CD14-positive monocyte (primary cell): ENCODE measurements around the gene EEF1AKMT4. TPM values are rescaled to one million over a fixed set of nuclear protein-coding genes. Genes with fewer than 3 reads are reported as not detected.

ENCODE experiments used
- DNase-seq, 3 donors: peaks; one replicate each; pipeline ENCODE4 v3.0.0-alpha.2; 2011 to 2022
- H2AFZ ChIP-seq: 2 replicates; pipeline ENCODE4 v1.6.0; 2012; ENCODE audit warnings: mild to moderate bottlenecking, low read depth, low read length, inconsistent platforms; ENCODE audit not compliant: insufficient read depth, poor library complexity, severe bottlenecking
- H3K27ac ChIP-seq, 2 donors: 1 replicate in 1 of 2; 2 replicates in 1 of 2; pipeline ENCODE4 v1.5.1; 2012 to 2013; ENCODE audit warnings: low read length in 2 of 2, control low read depth in 1 of 2, inconsistent platforms in 1 of 2, low read depth in 1 of 2, mild to moderate bottlenecking in 1 of 2
- H3K27me3 ChIP-seq, 2 donors: one replicate each; pipeline versions ENCODE4 v1.6.0 to v1.6.1; 2011 to 2013; ENCODE audit warnings: low read length in 2 of 2; ENCODE audit not compliant: control insufficient read depth in 2 of 2, insufficient read depth in 2 of 2
- H3K36me3 ChIP-seq, 2 donors: replicated peaks in 1 of 2; 1 replicate in 1 of 2; 2 replicates in 1 of 2; pipeline versions ENCODE4 v1.5.1 to v1.6.1; 2012 to 2013; ENCODE audit warnings: low read length in 2 of 2, control low read depth in 1 of 2, inconsistent platforms in 1 of 2, mild to moderate bottlenecking in 1 of 2; ENCODE audit not compliant: insufficient read depth in 2 of 2, control insufficient read depth in 1 of 2
- H3K4me1 ChIP-seq, 2 donors: 1 replicate in 1 of 2; 2 replicates in 1 of 2; pipeline versions ENCODE4 v1.5.1 to v1.6.1; 2012 to 2013; ENCODE audit warnings: low read length in 2 of 2, control low read depth in 1 of 2, inconsistent platforms in 1 of 2, mild to moderate bottlenecking in 1 of 2, moderate library complexity in 1 of 2; ENCODE audit not compliant: insufficient read depth in 2 of 2, control insufficient read depth in 1 of 2
- H3K4me2 ChIP-seq: replicated peaks from 2 replicates; pipeline ENCODE3; 2012; ENCODE audit warnings: low read length, moderate library complexity, mild to moderate bottlenecking; ENCODE audit not compliant: poor library complexity, severe bottlenecking; ENCODE audit errors: extremely low read depth
- H3K4me3 ChIP-seq, 3 experiments: fragments of 200-600 bp in 1 of 3; sonication (generic) in 1 of 3; replicated peaks in 1 of 3; 1 replicate in 2 of 3; 2 replicates in 1 of 3; pipeline ENCODE4 v1.5.1; 2011 to 2013; ENCODE audit warnings: low read length in 3 of 3, mild to moderate bottlenecking in 3 of 3, control low read depth in 2 of 3, low read depth in 2 of 3, inconsistent platforms in 1 of 3, moderate library complexity in 1 of 3
- H3K79me2 ChIP-seq: 2 replicates; pipeline ENCODE4 v1.6.0; 2012; ENCODE audit warnings: mild to moderate bottlenecking, control low read depth, inconsistent platforms, low read length, moderate library complexity; ENCODE audit not compliant: insufficient read depth
- H3K9ac ChIP-seq: 2 replicates; pipeline ENCODE4 v1.6.0; 2017; ENCODE audit warnings: low read length, mild to moderate bottlenecking; ENCODE audit not compliant: insufficient read depth, poor library complexity, severe bottlenecking
- H3K9me3 ChIP-seq, 2 donors: replicated peaks in 1 of 2; 1 replicate in 1 of 2; 2 replicates in 1 of 2; pipeline versions ENCODE4 v1.5.1 to v1.6.1; 2012 to 2013; ENCODE audit warnings: low read length in 2 of 2, control low read depth in 1 of 2; ENCODE audit not compliant: control insufficient read depth in 1 of 2, insufficient read depth in 1 of 2
- H4K20me1 ChIP-seq: 2 replicates; pipeline ENCODE4 v1.6.0; 2012; ENCODE audit warnings: mild to moderate bottlenecking, low read length, control low read depth, moderate library complexity; ENCODE audit not compliant: insufficient read depth
- H3K27ac Mint-ChIP-seq, 7 donors: one replicate each; pipeline ENCODE4 v1.8.0; 2020; ENCODE audit warnings: mild to moderate bottlenecking in 7 of 7, mixed read lengths in 7 of 7, moderate library complexity in 6 of 7, inconsistent platforms in 2 of 7
- H3K27me3 Mint-ChIP-seq, 3 donors: one replicate each; pipeline ENCODE4 v1.8.0; 2021 to 2022; ENCODE audit warnings: low read depth in 3 of 3, mild to moderate bottlenecking in 3 of 3, mixed read lengths in 3 of 3, moderate library complexity in 3 of 3, inconsistent platforms in 1 of 3
- H3K36me3 Mint-ChIP-seq, 2 donors: one replicate each; pipeline ENCODE4 v1.8.0; 2020; ENCODE audit warnings: mixed read lengths in 2 of 2, inconsistent platforms in 1 of 2, mild to moderate bottlenecking in 1 of 2
- H3K4me1 Mint-ChIP-seq: one replicate; pipeline ENCODE4 v1.8.0; 2020; ENCODE audit warnings: mild to moderate bottlenecking, mixed read lengths
- H3K4me3 Mint-ChIP-seq, 2 donors: one replicate each; pipeline ENCODE4 v1.8.0; 2020; ENCODE audit warnings: mild to moderate bottlenecking in 2 of 2, mixed read lengths in 2 of 2, moderate library complexity in 1 of 2
- H3K9me3 Mint-ChIP-seq, 7 donors: one replicate each; pipeline ENCODE4 v1.8.0; 2020 to 2022; ENCODE audit warnings: mixed read lengths in 7 of 7, mild to moderate bottlenecking in 6 of 7, moderate library complexity in 6 of 7, inconsistent platforms in 2 of 7
- CTCF ChIP-seq: fragments of 200-600 bp; IDR thresholded peaks from one replicate; pipeline ENCODE4 v1.8.0; 2022; ENCODE audit warnings: antibody characterized with exemption, mild to moderate bottlenecking
- WGBS: methylation state at CpG from one replicate; pipeline ENCODE4 v1.1.5; 2013; ENCODE audit warnings: missing lambda C conversion rate; ENCODE audit not compliant: insufficient coverage; 5-methylcytosine and 5-hydroxymethylcytosine counted together
- intact Hi-C, 2 donors: fragments of 100-400 bp; cut with micrococcal nuclease; formaldehyde crosslinking; loops; one replicate each; pipeline versions ENCODE4 v1.15.0 to v1.15.1; 2023
- polyA plus RNA-seq, 3 donors: library from polyadenylated mRNA; depleted of rRNA in 1 of 3; unstranded in 2 of 3; stranded (reverse) in 1 of 3; fragments of 300-500 nt in 2 of 3; fragments of >200 nt in 1 of 3; fragmentation: Illumina TruSeq in 2 of 3; gene quantifications; 1 replicate in 2 of 3; 2 replicates in 1 of 3; pipeline ENCODE4 v1.2.3, GENCODE V29; 2012 to 2021

The EEF1AKMT4 gene
- polyA plus RNA-seq, 3 donors = 4.0 to 12.0 (median 7.3) TPM

GRCh38 chr3:184261270-184261853, 11.9 kb downstream of the EEF1AKMT4 start, which contains the start of gene CAMK2N2:
Gene CAMK2N2, minus strand, starts transcription at chr3:184261553. Its CDS starts 268 bp downstream, at chr3:184261285.
- H3K4me1 ChIP-seq = peaks cover 18 to 22% of the 10 kb centered on the region in 2 donors
- no peak within 1 kb of the TSS for H3K27ac ChIP-seq
- DNase-seq = peak in 1 of 3 donors; percentile 28
- WGBS = 1% methylated on average over 47 of the region's 67 CpGs
- Mint-ChIP-seq H3K9me3 (peaks cover 0 to 35% (median 18%) of the 10 kb centered on the region in 7 donors), H3K4me1 (peaks cover 23% of the 10 kb centered on the region), H3K4me3 (peak within 1 kb of the TSS; percentile 80 to 89), H3K27me3 (peaks cover 55 to 73% (median 67%) of the 10 kb centered on the region in 3 donors), H3K36me3 (peaks cover 25 to 34% of the 10 kb centered on the region in 2 donors), H3K27ac (peak within 1 kb of the TSS in 3 of 7 donors; percentile 12 to 36 (median 35))
- no peak within 1 kb of the TSS for H2AFZ ChIP-seq
- peak within 1 kb of the TSS; percentile 15 for H3K9ac ChIP-seq
- H3K4me2 ChIP-seq = peak within 1 kb of the TSS; percentile 74
- peaks cover 10% of the 10 kb centered on the region for H4K20me1 ChIP-seq
- peak within 1 kb of the TSS in 2 of 3 experiments; percentile 9 to 69 for H3K4me3 ChIP-seq
- H3K79me2 ChIP-seq = no peaks in the 10 kb centered on the region
- peaks cover 0 to 15% of the 10 kb centered on the region in 2 donors for H3K9me3 ChIP-seq
- H3K27me3 ChIP-seq = peaks cover 37 to 66% of the 10 kb centered on the region in 2 donors
- H3K36me3 ChIP-seq = peaks cover 0 to 8% of the 10 kb centered on the region in 2 donors
- intact Hi-C loops = no loop called here
- no peak for TF ChIP-seq CTCF

- Mint-ChIP-seq H3K9me3 (peaks cover under 1 to 40% (median 20%) of the 10 kb centered on the region in 7 donors), H3K27me3 (peaks cover 55 to 79% (median 71%) of the 10 kb centered on the region in 3 donors), H3K27ac (peak overlapping the region in 3 of 7 donors; percentile 12 to 36 (median 35)), H3K4me1 (peaks cover 23% of the 10 kb centered on the region), H3K4me3 (peak overlapping the region; percentile 80 to 89), H3K36me3 (peaks cover 25 to 34% of the 10 kb centered on the region in 2 donors)
- intact Hi-C loops = no loop called here
- Histone ChIP-seq H3K4me3 (peak overlapping the region in 2 of 3 experiments; percentile 9 to 69), H3K79me2 (no peaks in the 10 kb centered on the region), H4K20me1 (peaks cover 10% of the 10 kb centered on the region), H2AFZ (no peak overlapping the region), H3K9ac (no peak overlapping the region), H3K9me3 (peaks cover 0 to 15% of the 10 kb centered on the region in 2 donors), H3K4me1 (peaks cover 18 to 22% of the 10 kb centered on the region in 2 donors), H3K27me3 (peaks cover 37 to 66% of the 10 kb centered on the region in 2 donors), H3K4me2 (peak overlapping the region; percentile 74), H3K36me3 (peaks cover 0 to 8% of the 10 kb centered on the region in 2 donors), H3K27ac (no peak overlapping the region)
- TF ChIP-seq CTCF = no peak
- DNase-seq = peak in 2 of 3 donors; percentile 21 to 29
- 3% methylated on average over 44 of the region's 66 CpGs for WGBS
Measured at GRCh38 chr3:184261854-184262763, 12.6 kb downstream of the EEF1AKMT4 start.
